ENCODE data around the gene KCNE1. TPM values are rescaled to one million over a fixed set of nuclear protein-coding genes. Genes with fewer than 3 reads are reported as not detected.

The KCNE1 gene
- total RNA-seq, 1 experiment from 2014 or later, result not detected

DNA sequence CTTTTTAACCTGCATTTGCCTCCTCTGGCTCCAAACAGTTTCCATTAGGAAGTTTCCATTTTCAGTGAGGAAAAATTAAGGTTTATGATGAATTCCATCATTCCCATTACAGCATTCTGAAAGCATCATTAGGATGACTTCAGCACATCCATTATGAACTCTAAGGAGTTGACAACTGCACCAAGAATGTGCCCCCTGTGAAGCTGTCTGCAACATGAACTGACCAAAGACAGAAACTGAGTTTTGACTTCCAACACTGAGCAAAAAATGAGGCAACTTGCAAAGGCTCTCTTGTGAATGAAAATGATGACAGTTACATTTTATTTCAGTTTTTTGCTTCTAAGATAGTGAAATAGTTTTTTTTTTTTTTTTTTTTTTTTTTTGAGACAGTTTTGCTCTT is 18.3 kb upstream of the KCNE1 start:
- no peaks in the 10 kb centered on the region for H3K27me3 ChIP-seq (ENCODE audit: control insufficient read depth, insufficient read depth, low read length)
- in situ Hi-C loops (cut with HindIII; ENCODE audit: low pct_unique_long_range_greater_than_20kb, low sequenced_read_pairs), result no loop called here
- H3K36me3 ChIP-seq (ENCODE audit: control insufficient read depth, insufficient read depth, low read length), result no peaks in the 10 kb centered on the region
- ChIA-PET POLR2A (no interaction called here), CTCF (no interaction called here)
- DNase-seq (ENCODE audit: low read depth, low spot score), result no peak
- intact Hi-C loops (cut with micrococcal nuclease; ENCODE audit: unreplicated experiment), result no loop called here
- no peak for TF ChIP-seq TCF7L2 (IDR thresholded peaks at IDR 0.05; ENCODE audit: low read depth, low read length)
- no peaks in the 10 kb centered on the region; the same call in 1 of the 2 replicates for H3K9me3 ChIP-seq (ENCODE audit: control insufficient read depth, insufficient read depth, low read depth, low read length)
- H3K4me3 ChIP-seq (ENCODE audit: low read depth in 2 of 2, low read length in 2 of 2), result no peak overlapping the region
- no TSS peak for BruUV-seq (replicated peaks)
- H3K4me1 ChIP-seq (ENCODE audit: control insufficient read depth, insufficient read depth, low read length), result peaks cover 10% of the 10 kb centered on the region; the same call in 1 of the 2 replicates
- no peak overlapping the region for H3K27ac ChIP-seq (ENCODE audit: low read length)
- ATAC-seq, result no peak

DNA sequence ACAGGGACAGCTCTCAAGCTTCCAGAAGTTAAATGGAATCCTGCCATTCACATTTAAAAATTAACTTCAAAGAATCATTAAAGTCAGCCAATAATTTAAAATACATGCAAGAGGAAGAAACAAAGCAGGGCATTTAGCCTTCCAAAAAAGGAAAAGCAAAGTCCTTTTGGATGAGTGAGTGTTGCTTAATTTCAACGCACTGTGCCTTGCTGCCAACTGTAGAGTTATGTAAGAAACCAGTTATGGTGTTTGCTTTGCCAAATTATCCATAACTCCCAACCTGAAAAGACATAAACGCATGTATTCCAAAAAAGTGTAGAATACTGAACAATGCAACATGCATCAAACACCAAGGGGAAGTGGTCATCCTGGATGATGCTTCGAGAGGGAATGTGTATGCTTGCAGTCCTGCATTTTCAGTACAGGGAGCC is 16.1 kb upstream of the KCNE1 start:
- Histone ChIP-seq H3K4me3 (ENCODE audit: low read depth in 2 of 2, low read length in 2 of 2) (no peak overlapping the region), H3K27ac (ENCODE audit: low read length) (no peak overlapping the region), H3K36me3 (ENCODE audit: control insufficient read depth, insufficient read depth, low read length) (no peaks in the 10 kb centered on the region), H3K9me3 (ENCODE audit: control insufficient read depth, insufficient read depth, low read depth, low read length) (no peaks in the 10 kb centered on the region; the same call in 1 of the 2 replicates), H3K27me3 (ENCODE audit: control insufficient read depth, insufficient read depth, low read length) (no peaks in the 10 kb centered on the region), H3K4me1 (ENCODE audit: control insufficient read depth, insufficient read depth, low read length) (peaks cover 10% of the 10 kb centered on the region)
- no peak for DNase-seq (ENCODE audit: low read depth, low spot score)
- ChIA-PET POLR2A (no interaction called here), CTCF (no interaction called here)
- no peak for ATAC-seq
- BruUV-seq (replicated peaks), result no TSS peak
- in situ Hi-C loops (cut with HindIII; ENCODE audit: low pct_unique_long_range_greater_than_20kb, low sequenced_read_pairs), result no loop called here
- intact Hi-C loops (cut with micrococcal nuclease; ENCODE audit: unreplicated experiment), result no loop called here
- no peak for TF ChIP-seq SIN3A (IDR thresholded peaks at IDR 0.05; ENCODE audit: borderline replicate concordance, insufficient read depth, low read depth, low read length)
- TF ChIP-seq, protein P1, sequence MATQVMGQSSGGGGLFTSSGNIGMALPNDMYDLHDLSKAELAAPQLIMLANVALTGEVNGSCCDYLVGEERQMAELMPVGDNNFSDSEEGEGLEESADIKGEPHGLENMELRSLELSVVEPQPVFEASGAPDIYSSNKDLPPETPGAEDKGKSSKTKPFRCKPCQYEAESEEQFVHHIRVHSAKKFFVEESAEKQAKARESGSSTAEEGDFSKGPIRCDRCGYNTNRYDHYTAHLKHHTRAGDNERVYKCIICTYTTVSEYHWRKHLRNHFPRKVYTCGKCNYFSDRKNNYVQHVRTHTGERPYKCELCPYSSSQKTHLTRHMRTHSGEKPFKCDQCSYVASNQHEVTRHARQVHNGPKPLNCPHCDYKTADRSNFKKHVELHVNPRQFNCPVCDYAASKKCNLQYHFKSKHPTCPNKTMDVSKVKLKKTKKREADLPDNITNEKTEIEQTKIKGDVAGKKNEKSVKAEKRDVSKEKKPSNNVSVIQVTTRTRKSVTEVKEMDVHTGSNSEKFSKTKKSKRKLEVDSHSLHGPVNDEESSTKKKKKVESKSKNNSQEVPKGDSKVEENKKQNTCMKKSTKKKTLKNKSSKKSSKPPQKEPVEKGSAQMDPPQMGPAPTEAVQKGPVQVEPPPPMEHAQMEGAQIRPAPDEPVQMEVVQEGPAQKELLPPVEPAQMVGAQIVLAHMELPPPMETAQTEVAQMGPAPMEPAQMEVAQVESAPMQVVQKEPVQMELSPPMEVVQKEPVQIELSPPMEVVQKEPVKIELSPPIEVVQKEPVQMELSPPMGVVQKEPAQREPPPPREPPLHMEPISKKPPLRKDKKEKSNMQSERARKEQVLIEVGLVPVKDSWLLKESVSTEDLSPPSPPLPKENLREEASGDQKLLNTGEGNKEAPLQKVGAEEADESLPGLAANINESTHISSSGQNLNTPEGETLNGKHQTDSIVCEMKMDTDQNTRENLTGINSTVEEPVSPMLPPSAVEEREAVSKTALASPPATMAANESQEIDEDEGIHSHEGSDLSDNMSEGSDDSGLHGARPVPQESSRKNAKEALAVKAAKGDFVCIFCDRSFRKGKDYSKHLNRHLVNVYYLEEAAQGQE (IDR thresholded peaks at IDR 0.05; ENCODE audit: insufficient read depth in 1 of 2, low read depth in 2 of 2, low read length in 1 of 2), result no peak
- TF ChIP-seq POLR2AphosphoS5 (IDR thresholded peaks at IDR 0.05; ENCODE audit: low read depth, low read length), result no peak
- TF ChIP-seq, protein P2, sequence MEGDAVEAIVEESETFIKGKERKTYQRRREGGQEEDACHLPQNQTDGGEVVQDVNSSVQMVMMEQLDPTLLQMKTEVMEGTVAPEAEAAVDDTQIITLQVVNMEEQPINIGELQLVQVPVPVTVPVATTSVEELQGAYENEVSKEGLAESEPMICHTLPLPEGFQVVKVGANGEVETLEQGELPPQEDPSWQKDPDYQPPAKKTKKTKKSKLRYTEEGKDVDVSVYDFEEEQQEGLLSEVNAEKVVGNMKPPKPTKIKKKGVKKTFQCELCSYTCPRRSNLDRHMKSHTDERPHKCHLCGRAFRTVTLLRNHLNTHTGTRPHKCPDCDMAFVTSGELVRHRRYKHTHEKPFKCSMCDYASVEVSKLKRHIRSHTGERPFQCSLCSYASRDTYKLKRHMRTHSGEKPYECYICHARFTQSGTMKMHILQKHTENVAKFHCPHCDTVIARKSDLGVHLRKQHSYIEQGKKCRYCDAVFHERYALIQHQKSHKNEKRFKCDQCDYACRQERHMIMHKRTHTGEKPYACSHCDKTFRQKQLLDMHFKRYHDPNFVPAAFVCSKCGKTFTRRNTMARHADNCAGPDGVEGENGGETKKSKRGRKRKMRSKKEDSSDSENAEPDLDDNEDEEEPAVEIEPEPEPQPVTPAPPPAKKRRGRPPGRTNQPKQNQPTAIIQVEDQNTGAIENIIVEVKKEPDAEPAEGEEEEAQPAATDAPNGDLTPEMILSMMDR (IDR thresholded peaks at IDR 0.05), result no peak
- TF ChIP-seq TCF7L2 (IDR thresholded peaks at IDR 0.05; ENCODE audit: low read depth, low read length), result no peak

DNA sequence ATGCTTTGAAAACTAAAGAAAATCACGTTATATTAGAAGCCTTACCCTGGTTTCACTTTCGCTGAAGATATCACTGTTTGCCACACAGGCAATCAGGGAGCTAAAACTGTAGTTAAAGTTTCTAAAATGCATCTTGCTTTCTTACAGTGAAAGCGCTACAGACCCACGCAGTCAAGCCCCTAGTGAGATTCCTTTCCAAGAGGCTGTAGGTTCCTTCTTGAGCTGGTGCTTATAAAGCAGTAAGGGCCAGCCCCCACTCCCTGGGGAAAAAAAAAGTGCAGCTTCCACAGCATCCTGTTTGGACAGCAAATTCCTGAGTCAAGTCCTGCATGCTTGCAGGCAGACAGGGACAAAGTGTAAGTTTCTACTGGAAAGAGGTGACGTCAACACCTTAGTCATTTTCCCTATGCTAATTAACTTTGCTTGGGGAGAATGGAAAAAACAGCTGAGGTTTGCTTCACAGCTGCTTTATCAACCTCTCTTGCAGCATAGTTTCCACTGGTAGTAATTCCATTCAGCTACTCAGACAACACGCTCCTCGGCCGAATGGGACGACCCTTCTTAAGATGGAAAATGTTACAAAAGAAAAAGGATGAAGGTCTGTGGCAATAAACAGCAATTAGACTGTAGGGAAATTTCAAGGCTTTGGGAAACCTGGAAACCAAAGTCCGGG is 14.7 kb upstream of the KCNE1 start:
- ATAC-seq, result peak; percentile 93
- Histone ChIP-seq H3K4me1 (ENCODE audit: control insufficient read depth, insufficient read depth, low read length) (peaks cover 10% of the 10 kb centered on the region), H3K4me3 (ENCODE audit: low read depth in 2 of 2, low read length in 2 of 2) (peak overlapping the region; percentile 44 to 66), H3K27ac (ENCODE audit: low read length) (peak overlapping the region; percentile 93), H3K36me3 (ENCODE audit: control insufficient read depth, insufficient read depth, low read length) (no peaks in the 10 kb centered on the region), H3K9me3 (ENCODE audit: control insufficient read depth, insufficient read depth, low read depth, low read length) (no peaks in the 10 kb centered on the region; the same call in 1 of the 2 replicates), H3K27me3 (ENCODE audit: control insufficient read depth, insufficient read depth, low read length) (no peaks in the 10 kb centered on the region)
- in situ Hi-C loops (cut with HindIII; ENCODE audit: low pct_unique_long_range_greater_than_20kb, low sequenced_read_pairs) (no loop called here), intact Hi-C loops (cut with micrococcal nuclease; ENCODE audit: unreplicated experiment) (no loop called here)
- BruUV-seq (replicated peaks), result no TSS peak
- CTCF ChIA-PET, result interaction anchor here (0.8 to 1.3 kb wide), 3 partner anchors 9 to 76 kb away, joined by 3 to 4 read pairs (median 3); no protein-coding TSS in a partner anchor
- peak; percentile 90 for DNase-seq (ENCODE audit: low read depth, low spot score)
- TF ChIP-seq, protein P1 (IDR thresholded peaks at IDR 0.05; ENCODE audit: insufficient read depth in 1 of 2, low read depth in 2 of 2, low read length in 1 of 2), result no peak
- TF ChIP-seq, protein P2 (IDR thresholded peaks at IDR 0.05), result no peak
- POLR2A ChIA-PET, result interaction anchor here (1.1 kb wide), 1 partner anchor 41 kb away, joined by 3 read pairs; no protein-coding TSS in a partner anchor

Data from Panc1 (cell line).